Smooth muscle cell (in vitro differentiated cells): Measurements from ENCODE around the gene ACVR2B. TPM values are rescaled to one million over a fixed set of nuclear protein-coding genes. Genes with fewer than 3 reads are reported as not detected.

Experiments used
- DNase-seq: peaks from one replicate; lab custom pipeline; 2025; ENCODE audit not compliant: unreplicated experiment; lab: John Stamatoyannopoulos, UW
- H2AFZ ChIP-seq: fragments of 200-600 bp; sonication (generic); 2 replicates; pipeline ENCODE4 v1.6.0; 2016; ENCODE audit warnings: antibody characterized with exemption, low read depth, mild to moderate bottlenecking
- H3F3A ChIP-seq: fragments of 200-600 bp; sonication (generic); 2 replicates; pipeline ENCODE4 v1.6.0; 2017; ENCODE audit warnings: antibody characterized with exemption, low read depth
- H3K27ac ChIP-seq: fragments of 200-600 bp; sonication (generic); 2 replicates; pipeline ENCODE4 v1.5.1; 2016; ENCODE audit warnings: low read depth, mild to moderate bottlenecking
- H3K27me3 ChIP-seq: fragments of 200-600 bp; sonication (generic); 2 replicates; pipeline ENCODE4 v1.6.1; 2016; ENCODE audit warnings: low read depth, mild to moderate bottlenecking
- H3K36me3 ChIP-seq: fragments of 200-600 bp; sonication (generic); 2 replicates; pipeline ENCODE4 v1.5.1; 2016; ENCODE audit warnings: low read depth
- H3K4me1 ChIP-seq: fragments of 200-600 bp; sonication (generic); 2 replicates; pipeline ENCODE4 v1.5.1; 2016; ENCODE audit warnings: low read depth
- H3K4me2 ChIP-seq: fragments of 200-600 bp; sonication (generic); 2 replicates; pipeline ENCODE4 v1.6.0; 2016; ENCODE audit warnings: mild to moderate bottlenecking
- H3K4me3 ChIP-seq: fragments of 200-600 bp; sonication (generic); 2 replicates; pipeline ENCODE4 v1.5.1; 2016; ENCODE audit warnings: mild to moderate bottlenecking
- H3K79me2 ChIP-seq: fragments of 200-600 bp; sonication (generic); 2 replicates; pipeline ENCODE4 v1.6.0; 2016; ENCODE audit warnings: low read depth, mild to moderate bottlenecking
- H3K9ac ChIP-seq: fragments of 200-600 bp; sonication (generic); 2 replicates; pipeline ENCODE4 v1.6.0; 2016; ENCODE audit warnings: low read depth
- H3K9me3 ChIP-seq: fragments of 200-600 bp; sonication (generic); replicated peaks from 2 replicates; pipeline ENCODE4 v1.5.1; 2016; ENCODE audit warnings: low read depth
- H4K20me1 ChIP-seq: fragments of 200-600 bp; sonication (generic); 2 replicates; pipeline ENCODE4 v1.6.0; 2016; ENCODE audit warnings: low read depth
- CTCF ChIP-seq: fragments of 200-600 bp; sonication (generic); IDR thresholded peaks from 2 replicates; pipeline ENCODE4 v1.5.1; 2017; ENCODE audit warnings: borderline replicate concordance, mild to moderate bottlenecking, antibody characterized with exemption; ENCODE audit not compliant: insufficient read depth, poor library complexity, severe bottlenecking
- WGBS: methylation state at CpG from one replicate; pipeline ENCODE4 v1.1.7; 2016; ENCODE audit warnings: low lambda C conversion rate; 5-methylcytosine and 5-hydroxymethylcytosine counted together
- polyA plus RNA-seq: library from polyadenylated mRNA; unstranded; fragments of >200 nt; fragmentation: Nextera tagmentation; extraction: Ambion mirVana; gene quantifications from 2 replicates; pipeline ENCODE4 v1.2.1, GENCODE V29; 2016
- total RNA-seq: library from RNA; depleted of rRNA; stranded (reverse); fragments of >200 nt; gene quantifications from 2 replicates; pipeline ENCODE4 v1.2.3, GENCODE V29; 2014

The ACVR2B gene
- total and polyA plus RNA-seq, 2 experiments from 2014 or later: 2.1 to 10.0 TPM

DNA sequence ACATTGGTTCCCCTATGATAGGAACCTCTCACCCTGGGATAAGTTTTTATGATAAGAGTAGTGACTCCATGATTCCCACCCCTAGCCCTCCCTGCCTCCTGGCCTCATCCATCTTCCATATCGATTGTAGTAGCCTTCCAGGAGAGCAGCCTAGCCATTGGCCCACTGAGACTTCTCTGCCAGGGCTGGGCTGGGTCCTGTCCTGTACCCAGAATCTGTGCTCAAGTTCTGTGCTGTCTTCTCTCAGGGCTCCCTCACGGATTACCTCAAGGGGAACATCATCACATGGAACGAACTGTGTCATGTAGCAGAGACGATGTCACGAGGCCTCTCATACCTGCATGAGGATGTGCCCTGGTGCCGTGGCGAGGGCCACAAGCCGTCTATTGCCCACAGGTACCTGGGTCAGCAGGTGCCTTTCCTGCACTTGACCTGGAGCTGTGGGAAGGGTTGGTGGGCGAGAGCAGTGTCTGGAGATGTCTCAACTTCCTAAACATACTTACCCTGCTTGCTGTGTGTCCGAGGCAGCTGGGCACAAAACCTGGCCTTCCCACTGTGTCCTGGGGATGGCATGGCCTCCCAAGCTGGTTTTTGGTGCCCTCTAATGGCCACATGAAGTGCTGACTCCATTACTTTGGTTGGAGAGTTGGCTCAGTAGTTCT lies 25.9 kb downstream of the ACVR2B start:
- Histone ChIP-seq H4K20me1 (peaks cover 24% of the 10 kb centered on the region), H3K4me2 (no peak overlapping the region), H2AFZ (no peak overlapping the region), H3K27ac (no peak overlapping the region), H3K9ac (no peak overlapping the region), H3K9me3 (no peaks in the 10 kb centered on the region), H3F3A (no peaks in the 10 kb centered on the region), H3K36me3 (no peaks in the 10 kb centered on the region), H3K4me1 (no peaks in the 10 kb centered on the region), H3K27me3 (no peaks in the 10 kb centered on the region), H3K4me3 (no peak overlapping the region), H3K79me2 (no peaks in the 10 kb centered on the region)
- peak; percentile 78 for TF ChIP-seq CTCF
- no peak for DNase-seq
- 86% methylated on average over 10 of the region's 10 CpGs for WGBS

DNA sequence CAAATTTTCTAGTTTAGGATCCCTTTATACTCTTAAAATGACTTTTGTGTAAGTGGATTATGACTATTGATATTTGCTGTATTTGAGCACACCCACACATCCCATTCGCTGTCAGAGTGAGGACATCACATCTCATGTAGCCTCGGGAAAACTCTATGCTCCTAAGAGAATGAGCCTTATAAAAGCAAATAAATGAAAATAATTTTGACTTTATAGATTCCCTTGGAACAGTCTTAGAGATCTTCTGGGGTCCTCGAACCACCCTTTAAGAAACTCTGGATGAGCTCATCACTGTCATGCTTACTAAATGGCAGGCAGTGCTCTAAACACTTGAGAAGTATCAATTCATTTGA lies 26.4 kb downstream of the ACVR2B start:
- no peaks in the 10 kb centered on the region for H3K4me1 ChIP-seq
- H3K9me3 ChIP-seq: no peaks in the 10 kb centered on the region
- no peak overlapping the region for H3K27ac ChIP-seq
- peaks cover 19% of the 10 kb centered on the region for H4K20me1 ChIP-seq
- TF ChIP-seq CTCF: peak; percentile 13
- no peaks in the 10 kb centered on the region for H3F3A ChIP-seq
- no peak overlapping the region for H2AFZ ChIP-seq
- H3K9ac ChIP-seq: no peak overlapping the region
- 74% methylated on average over 3 of the region's 3 CpGs for WGBS
- H3K4me2 ChIP-seq: no peak overlapping the region
- H3K27me3 ChIP-seq: no peaks in the 10 kb centered on the region
- no peak for DNase-seq
- no peaks in the 10 kb centered on the region for H3K36me3 ChIP-seq
- H3K4me3 ChIP-seq: no peak overlapping the region
- no peaks in the 10 kb centered on the region for H3K79me2 ChIP-seq

DNA sequence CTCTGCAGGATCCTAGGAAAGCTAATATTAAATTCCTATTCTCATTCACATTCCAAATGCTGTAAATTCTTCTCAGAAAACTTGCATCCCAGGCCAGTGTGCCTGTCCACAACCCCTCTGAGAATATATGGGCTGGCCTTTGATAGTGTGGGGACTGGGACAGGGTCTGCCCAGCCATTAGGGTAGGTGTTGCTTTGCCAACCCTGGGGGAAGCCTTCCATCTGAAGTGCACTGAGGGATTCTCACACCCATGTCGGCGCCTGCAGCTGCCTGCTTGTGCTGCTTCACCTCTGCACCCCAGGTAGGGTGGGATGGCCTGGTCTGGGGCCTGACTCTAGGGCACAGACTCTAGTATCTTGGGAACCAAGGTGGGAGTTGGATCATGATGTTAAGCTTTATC lies 27.2 kb downstream of the ACVR2B start:
- TF ChIP-seq CTCF: no peak
- no peaks in the 10 kb centered on the region for H3K36me3 ChIP-seq
- no peak overlapping the region for H3K9ac ChIP-seq
- peaks cover 11% of the 10 kb centered on the region for H4K20me1 ChIP-seq
- H3F3A ChIP-seq: no peaks in the 10 kb centered on the region
- no peaks in the 10 kb centered on the region for H3K27me3 ChIP-seq
- DNase-seq: no peak
- H3K9me3 ChIP-seq: no peaks in the 10 kb centered on the region
- H3K4me2 ChIP-seq: no peak overlapping the region
- no peak overlapping the region for H3K27ac ChIP-seq
- WGBS: 93% methylated on average over 2 of the region's 2 CpGs
- no peak overlapping the region for H2AFZ ChIP-seq
- no peaks in the 10 kb centered on the region for H3K79me2 ChIP-seq
- H3K4me3 ChIP-seq: no peak overlapping the region
- no peaks in the 10 kb centered on the region for H3K4me1 ChIP-seq

- Histone ChIP-seq H3K9me3 (no peaks in the 10 kb centered on the region), H3K27me3 (no peaks in the 10 kb centered on the region), H3K27ac (no peak overlapping the region), H3K79me2 (no peaks in the 10 kb centered on the region), H3K9ac (no peak overlapping the region), H3K4me3 (no peak overlapping the region), H3F3A (no peaks in the 10 kb centered on the region), H3K36me3 (no peaks in the 10 kb centered on the region), H3K4me2 (no peak overlapping the region), H3K4me1 (no peaks in the 10 kb centered on the region), H4K20me1 (no peaks in the 10 kb centered on the region), H2AFZ (no peak overlapping the region)
- TF ChIP-seq CTCF: no peak
- 87% methylated on average over 10 of the region's 10 CpGs for WGBS
- no peak for DNase-seq
Observed at GRCh38 chr3:38482951-38483350, 29.3 kb downstream of the ACVR2B start.
